GM23338 (cell line): ENCODE measurements around the gene FKBP2. TPM values are rescaled to one million over a fixed set of nuclear protein-coding genes. Genes with fewer than 3 reads are reported as not detected.

Experiments
- ATAC-seq: fragments of 200-7000 bp; cut with Tn5 transposase; 3 replicates; pipeline ENCODE4 v1.9.1; 2020
- DNase-seq: peaks from one replicate; pipeline ENCODE4 v3.0.0-alpha.2; 2015; ENCODE audit warnings: low spot score
- H2AFZ ChIP-seq: fragments of 200-600 bp; sonication (generic); 2 replicates; pipeline ENCODE4 v1.8.0; 2016; ENCODE audit warnings: antibody characterized with exemption, mild to moderate bottlenecking, moderate library complexity
- H3F3A ChIP-seq: fragments of 200-600 bp; sonication (generic); replicated peaks from 2 replicates; pipeline ENCODE4 v1.8.0; 2017; ENCODE audit warnings: antibody characterized with exemption, mixed run types, low read depth
- H3K27ac ChIP-seq: fragments of 200-600 bp; sonication (generic); 2 replicates; pipeline ENCODE4 v1.6.1; 2016; ENCODE audit warnings: low read depth
- H3K27me3 ChIP-seq: fragments of 200-600 bp; sonication (generic); 2 replicates; pipeline ENCODE4 v1.8.0; 2016; ENCODE audit warnings: mild to moderate bottlenecking, mixed run types, moderate library complexity; ENCODE audit not compliant: insufficient read depth
- H3K36me3 ChIP-seq: fragments of 200-600 bp; sonication (generic); 2 replicates; pipeline ENCODE4 v1.8.0; 2016; ENCODE audit warnings: mild to moderate bottlenecking; ENCODE audit not compliant: insufficient read depth
- H3K4me1 ChIP-seq: fragments of 200-600 bp; sonication (generic); 2 replicates; pipeline ENCODE4 v1.8.0; 2016; ENCODE audit warnings: mild to moderate bottlenecking, moderate library complexity; ENCODE audit not compliant: insufficient read depth
- H3K4me2 ChIP-seq: fragments of 200-600 bp; sonication (generic); 2 replicates; pipeline ENCODE4 v1.7.1; 2017; ENCODE audit warnings: mixed run types
- H3K4me3 ChIP-seq: fragments of 200-600 bp; sonication (generic); 2 replicates; pipeline ENCODE4 v1.6.1; 2016; ENCODE audit warnings: mixed run types
- H3K79me2 ChIP-seq: fragments of 200-600 bp; sonication (generic); replicated peaks from 2 replicates; pipeline ENCODE4 v1.8.0; 2017; ENCODE audit warnings: mild to moderate bottlenecking; ENCODE audit not compliant: insufficient read depth
- H3K9me2 ChIP-seq: fragments of 200-600 bp; sonication (generic); 2 replicates; pipeline ENCODE4 v1.8.0; 2017; ENCODE audit not compliant: insufficient read depth
- H4K20me1 ChIP-seq: fragments of 200-600 bp; sonication (generic); replicated peaks from 2 replicates; pipeline ENCODE4 v1.8.0; 2017; ENCODE audit warnings: mild to moderate bottlenecking; ENCODE audit not compliant: insufficient read depth
- H3K27ac Mint-ChIP-seq: 2 replicates; pipeline ENCODE4 v1.8.0; 2020; ENCODE audit warnings: inconsistent platforms, mild to moderate bottlenecking, moderate library complexity, mixed read lengths
- H3K27me3 Mint-ChIP-seq: 3 replicates; pipeline ENCODE4 v1.8.0; 2022; ENCODE audit warnings: low read depth, mild to moderate bottlenecking, moderate library complexity, mixed read lengths, inconsistent platforms; ENCODE audit not compliant: insufficient read depth, poor library complexity
- H3K36me3 Mint-ChIP-seq: 3 replicates; pipeline ENCODE4 v1.8.0; 2021; ENCODE audit warnings: low read depth, mild to moderate bottlenecking, inconsistent platforms, moderate library complexity, mixed read lengths
- H3K4me1 Mint-ChIP-seq: 3 replicates; pipeline ENCODE4 v1.8.0; 2020; ENCODE audit warnings: mild to moderate bottlenecking, inconsistent platforms, mixed read lengths
- H3K4me3 Mint-ChIP-seq: 3 replicates; pipeline ENCODE4 v1.8.0; 2021; ENCODE audit warnings: moderate library complexity, mild to moderate bottlenecking, inconsistent platforms, mixed read lengths
- H3K9me3 Mint-ChIP-seq: 3 replicates; pipeline ENCODE4 v1.8.0; 2020; ENCODE audit warnings: moderate library complexity, mild to moderate bottlenecking, inconsistent platforms, mixed read lengths
- CREB1 ChIP-seq: fragments of 250-450 bp; sonication (Bioruptor Pico); IDR thresholded peaks from 2 replicates; pipeline ENCODE4 v1.5.0; 2020; ENCODE audit warnings: low read depth, mild to moderate bottlenecking, moderate library complexity
- CTCF ChIP-seq, 2 experiments: fragments of 200-600 bp in 1 of 2; sonication (generic) in 1 of 2; conservative IDR thresholded peaks; 2 replicates each; pipeline versions ENCODE4 v1.5.1 to v1.6.1; 2016 to 2017; ENCODE audit warnings: antibody characterized with exemption in 2 of 2, low read depth in 2 of 2, mild to moderate bottlenecking in 2 of 2, moderate library complexity in 1 of 2
- EZH2 ChIP-seq: fragments of 200-600 bp; sonication (generic); IDR thresholded peaks from one replicate; pipeline ENCODE4 v1.8.0; 2017; ENCODE audit warnings: antibody characterized with exemption, mild to moderate bottlenecking, low read depth; ENCODE audit not compliant: unreplicated experiment
- EZH2phosphoT487 ChIP-seq: fragments of 200-600 bp; sonication (generic); IDR thresholded peaks from one replicate; pipeline ENCODE4 v1.8.1; 2018; ENCODE audit warnings: antibody characterized with exemption; ENCODE audit not compliant: unreplicated experiment
- JUNB ChIP-seq: IDR thresholded peaks from one replicate; pipeline ENCODE4 v1.6.1; 2016; ENCODE audit warnings: antibody characterized with exemption; ENCODE audit not compliant: unreplicated experiment
- NANOG ChIP-seq: IDR thresholded peaks from 2 replicates; pipeline ENCODE4 v1.6.1; 2016; ENCODE audit warnings: antibody characterized with exemption, borderline replicate concordance
- POLR2AphosphoS5 ChIP-seq: IDR thresholded peaks from 2 replicates; pipeline ENCODE4 v1.6.1; 2016; ENCODE audit warnings: antibody characterized with exemption, low read depth
- STAT1 ChIP-seq: IDR thresholded peaks from one replicate; pipeline ENCODE4 v1.6.1; 2016; ENCODE audit warnings: antibody characterized with exemption; ENCODE audit not compliant: unreplicated experiment
- ZNF114 ChIP-seq: fragments of 250-450 bp; sonication (Bioruptor Pico); IDR thresholded peaks from 2 replicates; pipeline ENCODE4 v1.5.0; 2020; ENCODE audit warnings: mild to moderate bottlenecking, moderate library complexity
- ZNF331 ChIP-seq: fragments of 250-450 bp; sonication (Bioruptor Pico); IDR thresholded peaks from 2 replicates; pipeline ENCODE4 v1.5.0; 2020; ENCODE audit warnings: low read depth, mild to moderate bottlenecking, moderate library complexity
- polyA plus RNA-seq: library from polyadenylated mRNA; unstranded; fragments of >200 nt; fragmentation: Nextera tagmentation; extraction: Ambion mirVana; gene quantifications from 2 replicates; pipeline ENCODE4 v1.2.1, GENCODE V29; 2016
- total RNA-seq: library from RNA; depleted of rRNA; stranded (reverse); fragments of >200 nt; shearing (Covaris generic); gene quantifications from 2 replicates; pipeline ENCODE4 v1.2.3, GENCODE V29; 2014
- TF ChIP-seq, protein P1 (sequence below): IDR thresholded peaks from one replicate; pipeline ENCODE4 v1.6.1; 2018; ENCODE audit warnings: antibody characterized with exemption; ENCODE audit not compliant: unreplicated experiment
- TF ChIP-seq, protein P2 (sequence below): fragments of 250-450 bp; sonication (Bioruptor Pico); IDR thresholded peaks from 2 replicates; pipeline ENCODE4 v1.5.0; 2020; ENCODE audit warnings: mild to moderate bottlenecking, moderate library complexity
- TF ChIP-seq, protein P3 (sequence below): IDR thresholded peaks from 2 replicates; pipeline ENCODE4 v1.6.1; 2016; ENCODE audit warnings: antibody characterized with exemption

The FKBP2 gene
- total and polyA plus RNA-seq, 2 experiments from 2014 or later: 31.4 to 201 TPM

DNA sequence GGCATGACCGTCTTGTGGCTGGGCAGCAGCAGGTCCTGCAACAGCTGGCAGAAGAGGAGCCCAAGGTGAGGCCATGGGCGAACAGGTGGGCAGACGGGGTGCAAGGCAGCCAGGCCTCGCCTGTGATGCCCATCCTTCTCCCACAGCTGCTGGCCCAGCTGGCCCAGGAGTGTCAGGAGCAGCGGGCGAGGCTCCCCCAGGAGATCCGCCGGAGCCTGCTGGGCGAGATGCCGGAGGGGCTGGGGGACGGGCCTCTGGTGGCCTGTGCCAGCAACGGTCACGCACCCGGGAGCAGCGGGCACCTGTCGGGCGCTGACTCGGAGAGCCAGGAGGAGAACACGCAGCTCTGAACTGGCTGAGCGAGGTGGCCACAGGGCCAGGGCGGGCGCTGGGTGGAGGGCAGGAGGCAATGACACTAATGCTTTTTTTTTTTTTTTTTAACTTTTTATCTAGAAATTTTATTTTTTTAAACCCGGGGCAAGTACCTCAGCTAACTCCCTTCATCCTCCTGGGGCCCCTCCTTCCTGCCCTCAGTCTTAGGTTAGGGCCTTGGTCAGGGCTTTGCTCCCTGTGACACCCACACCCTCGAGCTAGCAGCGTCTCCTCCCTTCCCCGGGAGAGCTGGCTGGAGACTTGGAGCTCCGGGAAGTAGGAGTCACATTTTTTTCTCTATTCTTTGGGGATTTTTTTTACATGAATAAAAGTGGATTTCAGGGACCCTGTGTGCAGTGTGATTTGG is 26.5 kb downstream of the FKBP2 start:
- H3K27ac ChIP-seq: no peak overlapping the region
- H3F3A ChIP-seq: peaks cover 30% of the 10 kb centered on the region
- Mint-ChIP-seq H3K9me3 (peaks cover 3% of the 10 kb centered on the region; the same call in 2 of the 3 replicates), H3K4me1 (peaks cover 25% of the 10 kb centered on the region), H3K4me3 (no peak overlapping the region; the same call in 2 of the 3 replicates), H3K27me3 (peaks cover 24% of the 10 kb centered on the region), H3K27ac (no peak overlapping the region), H3K36me3 (peaks cover 45% of the 10 kb centered on the region)
- no peak for DNase-seq
- H2AFZ ChIP-seq: no peak overlapping the region
- H3K4me3 ChIP-seq: no peak overlapping the region
- no peaks in the 10 kb centered on the region for H3K27me3 ChIP-seq
- no peak overlapping the region for H3K4me2 ChIP-seq
- no peaks in the 10 kb centered on the region; the same call in 1 of the 2 replicates for H3K36me3 ChIP-seq
- H3K79me2 ChIP-seq: no peaks in the 10 kb centered on the region
- TF ChIP-seq POLR2AphosphoS5: no peak
- TF ChIP-seq, protein P1, sequence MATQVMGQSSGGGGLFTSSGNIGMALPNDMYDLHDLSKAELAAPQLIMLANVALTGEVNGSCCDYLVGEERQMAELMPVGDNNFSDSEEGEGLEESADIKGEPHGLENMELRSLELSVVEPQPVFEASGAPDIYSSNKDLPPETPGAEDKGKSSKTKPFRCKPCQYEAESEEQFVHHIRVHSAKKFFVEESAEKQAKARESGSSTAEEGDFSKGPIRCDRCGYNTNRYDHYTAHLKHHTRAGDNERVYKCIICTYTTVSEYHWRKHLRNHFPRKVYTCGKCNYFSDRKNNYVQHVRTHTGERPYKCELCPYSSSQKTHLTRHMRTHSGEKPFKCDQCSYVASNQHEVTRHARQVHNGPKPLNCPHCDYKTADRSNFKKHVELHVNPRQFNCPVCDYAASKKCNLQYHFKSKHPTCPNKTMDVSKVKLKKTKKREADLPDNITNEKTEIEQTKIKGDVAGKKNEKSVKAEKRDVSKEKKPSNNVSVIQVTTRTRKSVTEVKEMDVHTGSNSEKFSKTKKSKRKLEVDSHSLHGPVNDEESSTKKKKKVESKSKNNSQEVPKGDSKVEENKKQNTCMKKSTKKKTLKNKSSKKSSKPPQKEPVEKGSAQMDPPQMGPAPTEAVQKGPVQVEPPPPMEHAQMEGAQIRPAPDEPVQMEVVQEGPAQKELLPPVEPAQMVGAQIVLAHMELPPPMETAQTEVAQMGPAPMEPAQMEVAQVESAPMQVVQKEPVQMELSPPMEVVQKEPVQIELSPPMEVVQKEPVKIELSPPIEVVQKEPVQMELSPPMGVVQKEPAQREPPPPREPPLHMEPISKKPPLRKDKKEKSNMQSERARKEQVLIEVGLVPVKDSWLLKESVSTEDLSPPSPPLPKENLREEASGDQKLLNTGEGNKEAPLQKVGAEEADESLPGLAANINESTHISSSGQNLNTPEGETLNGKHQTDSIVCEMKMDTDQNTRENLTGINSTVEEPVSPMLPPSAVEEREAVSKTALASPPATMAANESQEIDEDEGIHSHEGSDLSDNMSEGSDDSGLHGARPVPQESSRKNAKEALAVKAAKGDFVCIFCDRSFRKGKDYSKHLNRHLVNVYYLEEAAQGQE: no peak
- TF ChIP-seq CTCF (conservative IDR thresholded peaks at IDR 0.05; ENCODE audit: low read depth in 2 of 2): no peak
- TF ChIP-seq, protein P2, sequence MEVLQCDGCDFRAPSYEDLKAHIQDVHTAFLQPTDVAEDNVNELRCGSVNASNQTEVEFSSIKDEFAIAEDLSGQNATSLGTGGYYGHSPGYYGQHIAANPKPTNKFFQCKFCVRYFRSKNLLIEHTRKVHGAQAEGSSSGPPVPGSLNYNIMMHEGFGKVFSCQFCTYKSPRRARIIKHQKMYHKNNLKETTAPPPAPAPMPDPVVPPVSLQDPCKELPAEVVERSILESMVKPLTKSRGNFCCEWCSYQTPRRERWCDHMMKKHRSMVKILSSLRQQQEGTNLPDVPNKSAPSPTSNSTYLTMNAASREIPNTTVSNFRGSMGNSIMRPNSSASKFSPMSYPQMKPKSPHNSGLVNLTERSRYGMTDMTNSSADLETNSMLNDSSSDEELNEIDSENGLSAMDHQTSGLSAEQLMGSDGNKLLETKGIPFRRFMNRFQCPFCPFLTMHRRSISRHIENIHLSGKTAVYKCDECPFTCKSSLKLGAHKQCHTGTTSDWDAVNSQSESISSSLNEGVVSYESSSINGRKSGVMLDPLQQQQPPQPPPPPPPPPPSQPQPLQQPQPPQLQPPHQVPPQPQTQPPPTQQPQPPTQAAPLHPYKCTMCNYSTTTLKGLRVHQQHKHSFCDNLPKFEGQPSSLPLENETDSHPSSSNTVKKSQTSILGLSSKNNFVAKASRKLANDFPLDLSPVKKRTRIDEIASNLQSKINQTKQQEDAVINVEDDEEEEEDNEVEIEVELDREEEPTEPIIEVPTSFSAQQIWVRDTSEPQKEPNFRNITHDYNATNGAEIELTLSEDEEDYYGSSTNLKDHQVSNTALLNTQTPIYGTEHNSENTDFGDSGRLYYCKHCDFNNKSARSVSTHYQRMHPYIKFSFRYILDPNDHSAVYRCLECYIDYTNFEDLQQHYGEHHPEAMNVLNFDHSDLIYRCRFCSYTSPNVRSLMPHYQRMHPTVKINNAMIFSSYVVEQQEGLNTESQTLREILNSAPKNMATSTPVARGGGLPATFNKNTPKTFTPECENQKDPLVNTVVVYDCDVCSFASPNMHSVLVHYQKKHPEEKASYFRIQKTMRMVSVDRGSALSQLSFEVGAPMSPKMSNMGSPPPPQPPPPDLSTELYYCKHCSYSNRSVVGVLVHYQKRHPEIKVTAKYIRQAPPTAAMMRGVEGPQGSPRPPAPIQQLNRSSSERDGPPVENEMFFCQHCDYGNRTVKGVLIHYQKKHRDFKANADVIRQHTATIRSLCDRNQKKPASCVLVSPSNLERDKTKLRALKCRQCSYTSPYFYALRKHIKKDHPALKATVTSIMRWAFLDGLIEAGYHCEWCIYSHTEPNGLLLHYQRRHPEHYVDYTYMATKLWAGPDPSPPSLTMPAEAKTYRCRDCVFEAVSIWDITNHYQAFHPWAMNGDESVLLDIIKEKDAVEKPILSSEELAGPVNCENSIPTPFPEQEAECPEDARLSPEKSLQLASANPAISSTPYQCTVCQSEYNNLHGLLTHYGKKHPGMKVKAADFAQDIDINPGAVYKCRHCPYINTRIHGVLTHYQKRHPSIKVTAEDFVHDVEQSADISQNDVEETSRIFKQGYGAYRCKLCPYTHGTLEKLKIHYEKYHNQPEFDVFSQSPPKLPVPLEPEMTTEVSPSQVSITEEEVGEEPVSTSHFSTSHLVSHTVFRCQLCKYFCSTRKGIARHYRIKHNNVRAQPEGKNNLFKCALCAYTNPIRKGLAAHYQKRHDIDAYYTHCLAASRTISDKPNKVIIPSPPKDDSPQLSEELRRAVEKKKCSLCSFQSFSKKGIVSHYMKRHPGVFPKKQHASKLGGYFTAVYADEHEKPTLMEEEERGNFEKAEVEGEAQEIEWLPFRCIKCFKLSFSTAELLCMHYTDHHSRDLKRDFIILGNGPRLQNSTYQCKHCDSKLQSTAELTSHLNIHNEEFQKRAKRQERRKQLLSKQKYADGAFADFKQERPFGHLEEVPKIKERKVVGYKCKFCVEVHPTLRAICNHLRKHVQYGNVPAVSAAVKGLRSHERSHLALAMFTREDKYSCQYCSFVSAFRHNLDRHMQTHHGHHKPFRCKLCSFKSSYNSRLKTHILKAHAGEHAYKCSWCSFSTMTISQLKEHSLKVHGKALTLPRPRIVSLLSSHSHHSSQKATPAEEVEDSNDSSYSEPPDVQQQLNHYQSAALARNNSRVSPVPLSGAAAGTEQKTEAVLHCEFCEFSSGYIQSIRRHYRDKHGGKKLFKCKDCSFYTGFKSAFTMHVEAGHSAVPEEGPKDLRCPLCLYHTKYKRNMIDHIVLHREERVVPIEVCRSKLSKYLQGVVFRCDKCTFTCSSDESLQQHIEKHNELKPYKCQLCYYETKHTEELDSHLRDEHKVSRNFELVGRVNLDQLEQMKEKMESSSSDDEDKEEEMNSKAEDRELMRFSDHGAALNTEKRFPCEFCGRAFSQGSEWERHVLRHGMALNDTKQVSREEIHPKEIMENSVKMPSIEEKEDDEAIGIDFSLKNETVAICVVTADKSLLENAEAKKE (CRISPR knock-in tag): no peak
- no peak for TF ChIP-seq ZNF331 (CRISPR knock-in tag)
- TF ChIP-seq, protein P3, sequence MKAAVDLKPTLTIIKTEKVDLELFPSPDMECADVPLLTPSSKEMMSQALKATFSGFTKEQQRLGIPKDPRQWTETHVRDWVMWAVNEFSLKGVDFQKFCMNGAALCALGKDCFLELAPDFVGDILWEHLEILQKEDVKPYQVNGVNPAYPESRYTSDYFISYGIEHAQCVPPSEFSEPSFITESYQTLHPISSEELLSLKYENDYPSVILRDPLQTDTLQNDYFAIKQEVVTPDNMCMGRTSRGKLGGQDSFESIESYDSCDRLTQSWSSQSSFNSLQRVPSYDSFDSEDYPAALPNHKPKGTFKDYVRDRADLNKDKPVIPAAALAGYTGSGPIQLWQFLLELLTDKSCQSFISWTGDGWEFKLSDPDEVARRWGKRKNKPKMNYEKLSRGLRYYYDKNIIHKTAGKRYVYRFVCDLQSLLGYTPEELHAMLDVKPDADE: no peak
- TF ChIP-seq NANOG: no peak
- no peak for TF ChIP-seq ZNF114
- no peak for TF ChIP-seq EZH2phosphoT487
- no peak for TF ChIP-seq JUNB
- no peak for TF ChIP-seq CREB1 (CRISPR knock-in tag)
- TF ChIP-seq EZH2: no peak
- no peak for TF ChIP-seq STAT1
- no peak for ATAC-seq
- no peaks in the 10 kb centered on the region for H4K20me1 ChIP-seq
- H3K4me1 ChIP-seq: peaks cover 11% of the 10 kb centered on the region; the same call in 1 of the 2 replicates
- no peaks in the 10 kb centered on the region for H3K9me2 ChIP-seq
